Hematopoietic multipotent progenitor cell treated with erythropoietin and hydrocortisone succinate and interleukin-3 and kit ligand, for 17 days (in vitro differentiated cells): ENCODE data around the gene PTGR1.
"Not testable (repeated sequence)": the region's sequence is repeated elsewhere in the genome, so short reads cannot be mapped to it uniquely, and the experiment has no call there.

Experiments
- DNase-seq: peaks from one replicate; pipeline ENCODE4 v3.0.0-alpha.2; 2015; ENCODE audit warnings: low spot score

Gene PTGR1

DNA sequence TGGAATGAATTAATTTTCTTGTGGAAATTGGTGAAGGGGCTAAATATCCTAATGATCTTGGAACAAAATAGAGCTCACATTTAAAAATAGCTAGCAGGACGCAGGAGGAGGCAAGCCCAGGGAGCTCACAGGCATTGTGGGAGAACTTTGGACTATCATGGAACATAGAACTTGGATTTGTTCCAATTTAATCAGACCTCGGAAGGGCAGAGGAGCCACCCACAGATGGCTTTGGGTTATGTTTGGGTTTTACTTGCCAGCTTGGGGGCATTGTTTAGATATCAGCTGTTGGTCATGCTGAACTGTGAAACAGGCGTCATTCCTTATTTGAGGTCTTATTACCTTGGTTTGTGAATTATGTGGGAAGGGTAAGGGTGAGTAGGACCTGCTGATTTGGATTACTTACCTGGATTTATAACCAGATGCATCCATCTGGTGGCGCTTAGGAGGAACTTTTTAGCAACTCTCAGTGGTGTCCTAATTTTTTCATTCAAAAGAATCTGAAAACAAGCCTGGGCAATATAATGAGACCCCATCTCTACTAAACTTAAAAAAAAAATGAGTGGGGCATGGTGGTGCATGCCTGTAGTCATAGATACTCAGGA is 14.1 kb upstream of the PTGR1 start:
- no peak for DNase-seq

DNA sequence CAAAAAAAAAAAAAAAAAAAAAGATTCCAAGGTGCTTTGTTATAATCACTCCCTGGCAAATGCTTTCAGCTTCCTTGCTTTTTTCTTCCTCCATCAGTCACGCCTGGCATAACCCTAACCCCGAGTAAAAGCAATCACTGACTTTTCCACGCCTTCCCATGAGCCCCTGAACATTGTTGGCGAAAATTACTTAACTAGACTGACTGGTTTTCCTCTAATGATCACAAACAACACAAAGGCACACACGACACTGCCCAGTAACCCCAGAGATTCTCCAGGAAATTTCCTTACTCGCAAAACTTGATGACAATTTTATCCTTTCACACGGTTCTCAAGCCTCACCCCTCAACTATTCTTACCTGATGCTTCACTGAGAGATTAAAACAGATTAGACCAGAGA is 11.4 kb upstream of the PTGR1 start:
- DNase-seq, result no peak

DNA sequence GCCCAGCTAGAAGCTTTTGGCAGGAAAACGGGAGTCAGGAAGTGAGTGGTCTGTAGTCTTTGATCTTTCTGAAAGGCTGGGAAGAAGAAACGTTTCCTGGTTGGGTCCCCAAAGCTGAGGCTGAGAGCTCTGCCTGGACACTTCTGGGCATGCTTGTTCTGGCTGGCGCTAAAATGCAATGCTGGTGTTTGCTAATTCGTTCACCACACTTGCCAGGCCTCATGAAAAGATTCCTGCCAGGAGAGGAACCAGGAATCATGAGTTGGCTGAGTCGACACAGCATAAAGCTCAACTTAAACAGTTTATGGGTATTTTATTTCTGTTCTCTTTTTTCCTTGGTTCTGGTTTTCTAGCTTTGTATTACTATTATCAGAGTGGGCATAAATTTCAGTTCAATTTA is 10.7 kb upstream of the PTGR1 start:
- no peak for DNase-seq

GRCh38 chr9:111605041-111605559 is 5.7 kb upstream of the PTGR1 start:
- DNase-seq, result no peak

GRCh38 chr9:111604054-111604615 is 4.7 kb upstream of the PTGR1 start:
- DNase-seq, result no peak

DNA sequence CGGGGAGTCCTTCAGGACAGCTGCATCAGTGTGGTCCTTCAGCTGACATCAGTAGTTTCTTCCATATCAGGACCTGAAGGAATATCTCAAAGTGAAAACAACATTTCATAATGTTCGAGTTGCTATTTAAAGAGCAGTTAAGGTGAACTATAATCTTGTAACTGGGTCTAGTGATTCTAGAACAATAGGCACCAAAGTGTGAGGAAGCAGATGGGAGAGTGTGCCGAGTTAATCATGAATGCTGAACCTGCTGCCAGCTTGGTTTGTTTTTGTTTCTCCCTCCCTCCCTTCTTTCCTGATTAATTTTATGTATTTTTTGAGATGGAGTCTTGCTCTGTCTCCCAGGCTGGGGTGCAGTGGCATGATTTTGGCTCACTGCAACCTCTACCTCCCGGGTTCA is 3.6 kb upstream of the PTGR1 start:
- no peak for DNase-seq

DNA sequence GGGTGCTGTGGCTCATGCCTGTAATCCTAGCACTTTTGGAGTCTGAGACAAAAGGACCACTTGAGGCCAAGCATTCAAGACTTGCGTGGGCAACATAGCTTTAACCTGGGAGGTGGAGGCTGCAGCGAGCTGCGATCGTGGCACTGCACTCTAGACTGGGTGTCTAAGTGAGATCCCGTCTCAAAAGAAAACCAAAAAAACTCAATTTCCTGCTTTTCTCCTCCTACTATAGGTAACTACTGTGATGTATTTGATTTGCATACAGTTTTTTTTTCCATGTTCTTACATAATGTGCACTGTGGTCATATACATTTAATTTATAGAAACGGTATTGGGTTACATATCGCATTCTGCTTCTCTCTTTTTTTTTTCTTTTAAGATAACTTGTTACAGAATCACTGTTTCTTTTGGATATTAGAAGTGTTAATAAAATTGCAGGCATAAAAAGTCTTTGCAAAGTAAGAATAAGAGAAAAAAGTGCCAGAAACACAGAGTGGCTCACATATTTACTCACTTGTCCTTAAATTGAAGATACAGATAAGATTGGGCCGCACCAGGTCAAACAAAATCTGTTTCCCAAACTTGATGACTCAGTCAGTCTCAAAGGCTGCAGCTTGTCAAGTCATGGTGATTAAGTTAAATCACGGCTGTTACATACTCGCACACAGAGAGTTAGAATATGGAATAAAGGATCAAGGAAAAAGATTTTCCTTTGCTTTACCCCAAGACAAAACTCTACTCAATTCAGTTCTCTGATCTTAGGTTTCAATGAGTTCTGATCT is 2.0 kb upstream of the PTGR1 start:
- no peak for DNase-seq

DNA sequence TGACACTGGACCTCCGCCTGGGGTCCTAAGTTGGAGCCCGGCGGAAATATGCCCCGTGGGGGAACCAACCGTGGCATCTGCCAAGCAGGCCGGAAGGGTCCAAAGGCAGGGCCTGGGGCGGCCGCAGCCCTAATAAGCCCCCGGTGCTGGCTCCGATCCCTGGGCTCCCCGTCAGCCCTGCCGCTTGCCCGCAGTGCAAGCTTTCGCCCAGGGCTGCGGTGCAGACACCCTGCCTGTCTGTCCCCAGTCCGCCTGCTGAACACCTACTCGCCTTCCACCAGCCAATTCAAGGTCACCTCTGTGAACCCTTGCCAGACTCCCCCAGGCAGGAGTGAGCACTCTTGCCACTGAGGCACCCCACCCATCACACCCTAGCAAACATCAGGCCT is 502 bp upstream of the PTGR1 start:
- DNase-seq, result no peak

DNA sequence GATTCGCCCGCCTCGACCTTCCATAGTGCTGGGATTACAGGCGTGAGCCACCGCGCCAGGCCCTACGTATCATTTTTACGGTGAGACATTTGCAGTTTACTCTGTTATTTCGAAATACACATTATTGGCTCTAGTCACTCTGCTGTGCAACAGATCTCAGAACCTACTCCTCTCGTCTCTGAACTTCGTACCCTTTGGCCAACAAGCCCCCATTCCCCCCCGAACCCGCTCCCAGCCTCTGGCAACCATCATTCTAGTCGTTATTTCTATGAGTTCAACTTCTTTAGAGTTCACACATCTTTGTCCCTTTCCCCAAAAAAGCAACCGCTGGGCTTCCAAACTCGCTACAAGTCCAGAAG is 735 bp downstream of the PTGR1 start:
- no peak for DNase-seq

DNA sequence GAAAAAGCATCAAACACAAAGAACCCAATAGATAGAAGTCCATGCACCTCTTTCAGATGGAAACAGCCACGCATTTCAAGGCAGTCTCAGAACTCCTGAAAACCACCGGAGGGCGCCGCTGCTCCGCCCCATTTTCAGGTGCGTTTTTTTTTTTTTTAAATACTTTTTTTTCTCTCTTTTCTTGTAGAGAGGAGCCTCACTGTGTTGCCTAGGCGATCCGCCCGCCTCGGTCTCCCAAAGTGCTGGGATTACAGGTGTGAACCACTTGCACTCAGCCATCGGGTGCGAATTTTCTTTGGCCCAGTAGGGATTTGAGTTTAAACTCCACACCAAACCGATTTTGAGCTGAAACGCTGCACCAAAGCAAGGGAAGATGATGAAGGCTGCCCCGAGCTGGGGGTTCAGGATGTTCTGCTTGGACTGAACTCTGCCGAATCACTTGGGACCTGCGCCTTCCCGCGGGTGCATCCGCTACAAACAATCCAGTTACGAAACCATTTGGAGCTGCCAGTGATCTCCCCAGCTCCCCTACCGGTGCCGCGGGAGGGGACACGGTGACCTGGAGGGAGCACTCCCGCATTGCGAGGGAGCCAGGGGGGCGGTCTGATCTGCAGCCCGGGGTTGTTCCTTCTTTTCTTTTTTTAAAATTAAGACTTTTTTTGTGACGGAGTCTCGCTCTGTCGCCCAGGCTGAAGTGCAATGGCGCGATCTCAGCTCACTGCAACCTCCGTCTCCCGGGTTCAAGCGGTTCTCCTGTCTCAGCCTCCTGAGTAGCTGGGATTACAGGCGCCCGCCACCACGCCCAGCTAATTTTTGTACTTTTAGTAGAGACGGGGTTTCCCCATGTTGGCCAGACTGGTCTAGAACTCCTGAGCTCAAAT is 1.4 kb downstream of the PTGR1 start:
- peak; percentile 46 for DNase-seq

GRCh38 chr9:111588846-111589245 is 10.6 kb downstream of the PTGR1 start:
- DNase-seq, result no peak

DNA sequence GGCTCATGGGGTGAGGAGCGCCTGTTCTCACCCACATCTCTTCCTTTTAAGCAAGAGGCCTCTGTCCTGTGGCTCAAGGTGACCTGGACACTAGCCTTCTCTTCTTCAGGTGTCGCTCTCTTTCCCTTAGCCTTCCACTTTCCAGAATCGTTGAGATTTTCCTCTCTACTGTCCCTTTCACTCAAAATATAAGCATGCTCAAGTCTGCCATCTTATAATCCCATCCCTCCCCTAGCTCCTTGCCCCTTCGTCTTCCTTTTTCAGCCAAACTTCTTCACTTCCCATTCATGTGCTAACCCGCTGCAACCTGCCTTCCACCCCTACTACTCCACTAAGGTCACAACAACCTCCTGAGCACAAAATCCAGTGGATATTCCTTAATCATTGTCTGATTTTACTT is 13.1 kb downstream of the PTGR1 start:
- no peak for DNase-seq

GRCh38 chr9:111582888-111583287 is 16.6 kb downstream of the PTGR1 start:
- no peak for DNase-seq

DNA sequence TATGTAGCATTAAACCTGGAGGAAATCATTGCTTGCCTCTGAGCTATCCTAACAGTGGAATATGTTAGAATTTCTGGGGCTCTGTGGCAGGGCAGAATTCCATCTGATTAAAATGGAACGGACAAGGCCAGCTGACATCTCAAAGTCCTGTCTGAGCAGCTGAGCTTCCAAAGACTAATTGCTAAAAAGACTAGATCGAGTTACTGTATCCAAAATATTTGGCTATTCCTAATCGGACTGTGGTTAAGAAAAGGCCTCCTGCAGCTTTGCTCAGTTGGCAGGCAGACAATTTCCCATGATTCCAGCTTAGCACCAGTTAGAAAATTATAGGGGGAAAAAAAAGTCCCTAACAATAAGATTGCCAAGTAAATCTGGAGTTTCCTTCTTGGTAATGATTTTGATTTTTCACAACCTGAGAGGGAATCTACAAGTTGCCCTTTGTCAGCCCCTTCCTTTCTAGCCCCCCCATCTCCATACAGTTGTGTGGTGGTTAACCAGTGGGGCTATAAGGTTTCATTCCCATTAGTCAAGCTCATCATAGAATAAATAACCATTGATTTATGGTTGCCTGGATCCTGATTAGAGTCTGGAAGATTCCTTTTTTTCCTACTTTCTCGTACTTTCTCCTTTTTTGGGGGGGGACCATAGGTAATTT is 26.4 kb downstream of the PTGR1 start:
- DNase-seq, result no peak

DNA sequence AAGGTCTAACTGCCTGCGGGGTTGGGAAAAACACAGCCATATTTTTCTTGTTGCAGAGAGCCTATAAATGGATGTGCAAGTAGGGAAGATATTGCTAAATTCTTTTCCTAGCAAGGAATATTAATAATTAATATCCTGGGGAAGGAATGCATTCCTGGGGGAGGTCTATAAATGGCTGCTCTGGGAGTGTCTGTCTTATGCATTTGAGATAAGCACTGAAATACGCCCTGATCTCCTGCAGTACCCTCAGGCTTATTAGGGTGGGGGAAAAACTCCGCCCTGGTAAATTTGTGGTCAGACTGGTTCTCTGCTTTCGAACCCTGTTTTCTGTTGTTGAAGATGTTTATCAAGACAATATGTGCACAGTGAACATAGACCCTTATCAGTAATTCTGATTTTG is 31.3 kb downstream of the PTGR1 start:
- DNase-seq, result not testable (repeated sequence)

DNA sequence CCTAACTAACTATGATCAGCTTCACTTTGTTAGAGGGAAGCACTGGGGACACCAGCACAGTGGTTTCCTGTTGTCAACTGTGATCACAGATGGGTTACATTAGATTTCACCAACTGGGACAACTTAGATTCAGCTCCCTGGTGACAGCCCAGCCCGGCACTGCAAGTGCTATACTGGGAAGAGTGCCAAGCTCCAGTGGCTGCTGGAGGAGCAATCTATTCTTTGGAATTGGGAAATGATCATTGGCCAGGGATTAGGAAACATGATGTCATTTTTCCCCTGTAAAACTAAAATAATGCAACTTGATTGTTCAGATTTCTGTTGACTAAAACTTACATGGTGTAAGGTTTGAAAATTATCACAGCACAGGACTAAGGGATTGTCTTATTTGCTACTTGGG is 33.2 kb downstream of the PTGR1 start:
- no peak for DNase-seq

DNA sequence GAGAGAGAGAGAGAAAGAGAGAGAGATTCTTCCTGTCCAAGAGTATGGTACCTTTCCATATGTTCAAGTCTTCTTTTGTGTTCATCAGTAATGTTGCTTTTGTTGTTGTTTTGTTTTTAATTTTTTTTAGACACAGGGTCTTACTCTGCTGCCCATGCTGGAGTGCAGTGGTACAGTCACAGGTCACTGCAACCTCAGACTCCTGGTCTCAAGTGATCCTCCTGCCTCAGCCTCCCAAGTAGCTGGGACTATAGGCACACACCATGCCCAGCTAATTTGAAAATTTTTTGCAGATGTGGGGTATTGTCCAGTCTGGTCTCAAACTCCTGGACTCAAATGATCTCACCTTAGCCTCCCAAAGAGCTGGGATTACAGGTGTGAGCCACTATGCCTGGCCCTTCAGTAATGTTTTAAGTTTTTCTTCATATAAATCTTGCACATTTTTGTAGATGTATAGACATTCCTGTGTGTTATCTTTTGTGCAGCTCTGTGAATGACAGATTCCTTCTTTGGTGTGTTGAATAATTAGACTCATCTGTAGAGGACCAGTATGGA is 38.2 kb downstream of the PTGR1 start:
- DNase-seq, result no peak

DNA sequence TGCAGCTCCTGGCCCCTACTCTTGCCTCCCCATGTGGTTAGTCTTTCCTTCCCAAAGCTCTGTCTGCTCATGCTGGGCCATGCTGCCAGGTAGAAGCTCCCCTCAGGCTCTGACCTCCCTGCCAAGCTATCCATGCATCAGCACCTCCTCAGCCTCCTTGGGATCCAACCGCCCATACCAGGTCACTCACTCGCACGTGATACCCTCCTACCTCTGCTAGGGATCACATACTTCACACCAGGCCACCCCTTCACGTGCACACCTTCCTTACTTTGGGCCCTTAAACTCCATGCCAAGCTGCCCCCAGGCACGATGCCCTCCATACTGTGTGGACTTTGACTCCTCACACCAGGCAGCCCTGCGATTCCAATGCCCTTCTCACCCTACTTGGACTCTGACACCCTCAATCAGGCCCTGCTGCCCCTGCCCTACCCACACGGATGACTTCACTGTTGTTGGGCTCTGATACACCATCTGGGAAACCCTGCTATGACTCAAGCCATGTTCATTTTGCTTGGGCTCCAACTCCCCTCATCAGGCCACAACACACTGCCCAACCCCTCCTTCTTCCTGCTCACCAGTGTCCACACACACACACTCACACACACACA is 40.3 kb downstream of the PTGR1 start:
- DNase-seq, result no peak

- not testable (repeated sequence) for DNase-seq
These were observed 44.0 kb downstream of the PTGR1 start for GRCh38 chr9:111555425-111555824.

DNA sequence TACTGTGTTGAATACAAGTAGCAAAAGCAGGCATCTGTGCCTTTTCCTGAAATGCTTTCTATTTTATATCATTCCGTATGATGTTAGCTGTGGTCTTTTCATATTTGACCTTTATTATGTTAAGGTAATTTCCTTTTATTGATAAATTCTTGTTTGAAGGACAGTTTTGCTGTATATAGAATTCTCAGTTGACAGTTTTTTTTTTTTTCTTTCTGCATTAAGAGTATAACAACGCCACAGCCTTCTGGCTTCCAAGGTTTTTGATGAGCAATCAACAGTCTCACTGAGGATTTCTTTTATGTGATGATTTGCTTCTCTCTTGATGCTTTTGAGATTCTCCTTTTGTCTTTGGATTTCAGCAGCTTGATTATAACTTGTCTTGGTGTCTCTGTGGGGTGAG is 50.8 kb downstream of the PTGR1 start:
- no peak for DNase-seq
